ENCODE data around the gene PPP4C.
"Not testable (repeated sequence)": the region's sequence is repeated elsewhere in the genome, so short reads cannot be mapped to it uniquely, and the experiment has no call there.

PPP4C gene

GRCh38 chr16:30075503-30076275, at the start of gene PPP4C:
PPP4C (plus strand) TSS chr16:30075994; CDS start chr16:30076378, 384 bp downstream.
- peak; percentile 89 for DNase-seq

GRCh38 chr16:30026449-30026848, 49.3 kb upstream of the PPP4C start:
- no peak for DNase-seq

- DNase-seq, result no peak
These were observed 48.0 kb upstream of the PPP4C start for GRCh38 chr16:30027588-30028437.

GRCh38 chr16:30028438-30029076, 47.2 kb upstream of the PPP4C start:
- no peak for DNase-seq

GRCh38 chr16:30030011-30030685, 45.6 kb upstream of the PPP4C start:
- DNase-seq, result no peak

GRCh38 chr16:30030841-30031413, 44.9 kb upstream of the PPP4C start, which contains the start of gene TLCD3B:
TLCD3B (minus strand) TSS chr16:30031271; CDS start chr16:30030527, 744 bp downstream.
- DNase-seq, result no peak

GRCh38 chr16:30031477-30031918, 44.3 kb upstream of the PPP4C start:
- no peak for DNase-seq

GRCh38 chr16:30032083-30032819, 43.5 kb upstream of the PPP4C start:
- DNase-seq, result peak; percentile 46

- DNase-seq, result no peak
These were observed 42.5 kb upstream of the PPP4C start for GRCh38 chr16:30033270-30033669.

GRCh38 chr16:30040221-30040620, 35.6 kb upstream of the PPP4C start:
- DNase-seq, result no peak

GRCh38 chr16:30040690-30041089, 35.1 kb upstream of the PPP4C start:
- not testable (repeated sequence) for DNase-seq

- no peak for DNase-seq
These were observed 34.0 kb upstream of the PPP4C start for GRCh38 chr16:30041841-30042240.

- no peak for DNase-seq
These were observed 29.6 kb upstream of the PPP4C start for GRCh38 chr16:30046178-30046577.

GRCh38 chr16:30046588-30046987, 29.2 kb upstream of the PPP4C start:
- DNase-seq, result no peak

GRCh38 chr16:30049871-30050270, 25.9 kb upstream of the PPP4C start:
- DNase-seq, result no peak

- DNase-seq, result no peak
These were observed 24.3 kb upstream of the PPP4C start for GRCh38 chr16:30051518-30051917.

- DNase-seq, result peak; percentile 92
These were observed 23.0 kb upstream of the PPP4C start for GRCh38 chr16:30052671-30053372.

GRCh38 chr16:30053376-30054015, 22.3 kb upstream of the PPP4C start:
- DNase-seq, result no peak

GRCh38 chr16:30054451-30054850, 21.3 kb upstream of the PPP4C start:
- no peak for DNase-seq

- DNase-seq, result peak; percentile 49
These were observed 20.7 kb upstream of the PPP4C start for GRCh38 chr16:30054959-30055553.

Data from stimulated activated CD4-positive, alpha-beta T cell treated with anti-CD3 and anti-CD28 coated beads, Interleukin-12 subunit alpha, Interleukin-12 subunit beta, amount 100 ng/mL, for 4 hours (primary cell).